Keratinocyte (primary cell): ENCODE data around the gene SELPLG. TPM values are rescaled to one million over a fixed set of nuclear protein-coding genes. Genes with fewer than 3 reads are reported as not detected.

Source experiments
- DNase-seq: peaks from one replicate; pipeline ENCODE4 v3.0.0-alpha.2; 2011; ENCODE audit warnings: low read depth, missing footprints, low spot score
- FAIRE-seq: peaks from 2 replicates; lab custom pipeline; 2011; peaks lifted over from hg19 to GRCh38; lab: Jason Lieb, UNC
- H2AFZ ChIP-seq: 2 replicates; pipeline ENCODE4 v1.6.0; 2012; ENCODE audit warnings: low read length, control low read depth, inconsistent platforms; ENCODE audit not compliant: control insufficient read depth
- H3K27ac ChIP-seq: 2 replicates; pipeline ENCODE4 v1.5.1; 2011; ENCODE audit warnings: low read length; ENCODE audit not compliant: control insufficient read depth, insufficient read depth
- H3K27me3 ChIP-seq: 3 replicates; pipeline ENCODE4 v1.6.0; 2011; ENCODE audit warnings: low read length; ENCODE audit not compliant: control insufficient read depth, insufficient read depth; ENCODE audit errors: extremely low read depth
- H3K36me3 ChIP-seq, 2 experiments: 2 replicates in 1 of 2; 3 replicates in 1 of 2; pipeline ENCODE4 v1.5.1; 2011; ENCODE audit warnings: low read length in 2 of 2, mild to moderate bottlenecking in 1 of 2; ENCODE audit not compliant: control insufficient read depth in 2 of 2, insufficient read depth in 2 of 2; ENCODE audit errors: extremely low read depth in 1 of 2
- H3K4me1 ChIP-seq: 3 replicates; pipeline ENCODE4 v1.5.1; 2011; ENCODE audit warnings: low read length; ENCODE audit not compliant: control insufficient read depth, insufficient read depth; ENCODE audit errors: extremely low read depth
- H3K4me2 ChIP-seq: 3 replicates; pipeline ENCODE4 v1.6.0; 2011; ENCODE audit warnings: low read depth, low read length; ENCODE audit not compliant: control insufficient read depth, insufficient read depth; ENCODE audit errors: extremely low read depth
- H3K4me3 ChIP-seq, 3 experiments: fragments of 200-600 bp in 1 of 3; sonication (generic) in 1 of 3; 2 replicates in 2 of 3; 3 replicates in 1 of 3; pipeline ENCODE4 v1.5.1; 2011 to 2016; ENCODE audit warnings: low read length in 3 of 3, mild to moderate bottlenecking in 3 of 3, control low read depth in 2 of 3, inconsistent platforms in 1 of 3, low read depth in 1 of 3, mixed read lengths in 1 of 3, mixed run types in 1 of 3, moderate library complexity in 1 of 3; ENCODE audit not compliant: control insufficient read depth in 2 of 3, insufficient read depth in 2 of 3; ENCODE audit errors: extremely low read depth in 1 of 3
- H3K79me2 ChIP-seq: 2 replicates; pipeline ENCODE4 v1.6.0; 2012; ENCODE audit warnings: low read length; ENCODE audit not compliant: control insufficient read depth, insufficient read depth
- H3K9ac ChIP-seq: 3 replicates; pipeline ENCODE4 v1.6.0; 2011; ENCODE audit warnings: low read length; ENCODE audit not compliant: control insufficient read depth, insufficient read depth; ENCODE audit errors: extremely low read depth
- H3K9me1 ChIP-seq: 3 replicates; pipeline ENCODE4 v1.6.0; 2011; ENCODE audit warnings: low read length; ENCODE audit not compliant: control insufficient read depth, insufficient read depth; ENCODE audit errors: extremely low read depth
- H3K9me3 ChIP-seq: 2 replicates; pipeline ENCODE4 v1.5.1; 2012; ENCODE audit warnings: low read depth, low read length; ENCODE audit not compliant: control insufficient read depth
- H4K20me1 ChIP-seq: 3 replicates; pipeline ENCODE4 v1.6.0; 2011; ENCODE audit warnings: low read length; ENCODE audit not compliant: control insufficient read depth, insufficient read depth; ENCODE audit errors: extremely low read depth
- EZH2 ChIP-seq: IDR thresholded peaks from one replicate; pipeline ENCODE4 v1.6.1; 2012; ENCODE audit warnings: inconsistent platforms, mild to moderate bottlenecking, low read length, moderate library complexity
- dilution Hi-C: fragments of 300-500 bp; cut with MboI; formaldehyde crosslinking; loops from one replicate; pipeline ENCODE4 v1.7.0; 2020; ENCODE audit warnings: low sequenced_read_pairs; ENCODE audit not compliant: extremely low pct_ligation_motif_present
- polyA plus RNA-seq, 5 experiments: library from polyadenylated mRNA; depleted of rRNA in 3 of 5; stranded (reverse) in 3 of 5; stranded (forward) in 1 of 5; unstranded in 1 of 5; fragments of >200 nt; gene quantifications; 1 replicate in 1 of 5; 2 replicates in 3 of 5; 3 replicates in 1 of 5; pipeline versions ENCODE4 v1.2.1 to v1.2.3, GENCODE V29; 2011 to 2012; ENCODE audit warnings: missing spikeins in 2 of 5, low read depth in 1 of 5, low replicate concordance in 1 of 5
- TF ChIP-seq, protein P1 (sequence below), 3 experiments: IDR thresholded peaks in 1 of 3; conservative IDR thresholded peaks in 1 of 3; optimal IDR thresholded peaks in 1 of 3; 2 replicates in 2 of 3; 3 replicates in 1 of 3; pipeline versions ENCODE3 to v1.5.1; 2011; ENCODE audit warnings: low read length in 3 of 3, mild to moderate bottlenecking in 3 of 3, moderate library complexity in 2 of 3, control low read depth in 1 of 3, inconsistent platforms in 1 of 3; ENCODE audit not compliant: insufficient read depth in 2 of 3; ENCODE audit errors: extremely low read depth in 1 of 3

Gene SELPLG
- polyA plus RNA-seq, 1 donor (not counting 4 experiments of a cell fraction or from before 2014, with no cell fraction given) = 0.80 TPM

- no peak overlapping the region for H3K27ac ChIP-seq
- H3K4me1 ChIP-seq = peaks cover 6% of the 10 kb centered on the region
- H3K36me3 ChIP-seq = no peaks in the 10 kb centered on the region
- dilution Hi-C loops = no loop called here
- H3K9me3 ChIP-seq = no peaks in the 10 kb centered on the region
- H3K4me3 ChIP-seq = no peak overlapping the region
- no peak overlapping the region for H3K9ac ChIP-seq
- H3K27me3 ChIP-seq = peaks cover 10% of the 10 kb centered on the region
- no peak overlapping the region for H3K4me2 ChIP-seq
- no peak for DNase-seq
- TF ChIP-seq EZH2 = no peak
- TF ChIP-seq, protein P1, sequence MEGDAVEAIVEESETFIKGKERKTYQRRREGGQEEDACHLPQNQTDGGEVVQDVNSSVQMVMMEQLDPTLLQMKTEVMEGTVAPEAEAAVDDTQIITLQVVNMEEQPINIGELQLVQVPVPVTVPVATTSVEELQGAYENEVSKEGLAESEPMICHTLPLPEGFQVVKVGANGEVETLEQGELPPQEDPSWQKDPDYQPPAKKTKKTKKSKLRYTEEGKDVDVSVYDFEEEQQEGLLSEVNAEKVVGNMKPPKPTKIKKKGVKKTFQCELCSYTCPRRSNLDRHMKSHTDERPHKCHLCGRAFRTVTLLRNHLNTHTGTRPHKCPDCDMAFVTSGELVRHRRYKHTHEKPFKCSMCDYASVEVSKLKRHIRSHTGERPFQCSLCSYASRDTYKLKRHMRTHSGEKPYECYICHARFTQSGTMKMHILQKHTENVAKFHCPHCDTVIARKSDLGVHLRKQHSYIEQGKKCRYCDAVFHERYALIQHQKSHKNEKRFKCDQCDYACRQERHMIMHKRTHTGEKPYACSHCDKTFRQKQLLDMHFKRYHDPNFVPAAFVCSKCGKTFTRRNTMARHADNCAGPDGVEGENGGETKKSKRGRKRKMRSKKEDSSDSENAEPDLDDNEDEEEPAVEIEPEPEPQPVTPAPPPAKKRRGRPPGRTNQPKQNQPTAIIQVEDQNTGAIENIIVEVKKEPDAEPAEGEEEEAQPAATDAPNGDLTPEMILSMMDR (optimal IDR thresholded peaks at IDR 0.05 in 1 of 3, IDR thresholded peaks at IDR 0.05 in 1 of 3, conservative IDR thresholded peaks at IDR 0.05 in 1 of 3; ENCODE audit: extremely low read depth in 1 of 3, insufficient read depth in 2 of 3, low read length in 3 of 3) = no peak
- H2AFZ ChIP-seq = no peak overlapping the region
- H3K9me1 ChIP-seq = no peaks in the 10 kb centered on the region
- H3K79me2 ChIP-seq = no peaks in the 10 kb centered on the region
- FAIRE-seq = no peak
- no peaks in the 10 kb centered on the region for H4K20me1 ChIP-seq
Measured at GRCh38 chr12:108608616-108609015, 25.1 kb downstream of the SELPLG start.

DNA sequence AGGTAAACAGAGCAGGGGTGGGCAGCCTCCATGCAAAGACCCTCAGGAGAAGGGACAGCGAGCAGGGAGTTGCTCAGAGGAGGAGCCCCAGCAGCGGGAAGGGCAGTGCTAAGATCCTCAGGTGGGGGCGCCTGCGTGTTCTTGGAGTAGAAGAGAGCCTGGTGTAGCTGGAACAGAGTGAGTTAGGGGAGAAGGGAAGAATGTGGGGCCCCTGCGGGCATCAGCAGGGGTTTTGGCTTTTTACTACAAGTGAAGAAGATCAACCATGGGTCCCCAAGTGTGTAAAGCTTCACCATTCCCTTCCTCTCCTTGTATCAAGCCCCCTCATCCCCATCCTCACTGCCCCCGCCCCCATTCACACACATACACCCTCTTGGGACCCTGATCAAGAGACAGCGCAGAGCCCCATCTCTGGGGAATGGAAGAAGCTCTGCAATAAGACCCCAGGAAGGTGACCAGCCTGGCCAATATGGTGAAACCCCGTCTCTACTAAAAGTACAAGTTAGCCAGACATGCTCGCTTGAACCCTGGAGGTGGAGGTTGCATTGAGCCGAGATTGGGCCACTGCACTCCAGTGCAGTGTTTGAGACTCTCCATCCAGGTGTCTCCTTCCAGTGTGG lies 25.6 kb downstream of the SELPLG start:
- no peaks in the 10 kb centered on the region for H4K20me1 ChIP-seq
- no peak overlapping the region for H3K27ac ChIP-seq
- H3K4me3 ChIP-seq = no peak overlapping the region
- H3K79me2 ChIP-seq = no peaks in the 10 kb centered on the region
- dilution Hi-C loops = no loop called here
- H3K4me1 ChIP-seq = peaks cover 6% of the 10 kb centered on the region
- no peak for TF ChIP-seq EZH2
- TF ChIP-seq, protein P1 (optimal IDR thresholded peaks at IDR 0.05 in 1 of 3, IDR thresholded peaks at IDR 0.05 in 1 of 3, conservative IDR thresholded peaks at IDR 0.05 in 1 of 3; ENCODE audit: extremely low read depth in 1 of 3, insufficient read depth in 2 of 3, low read length in 3 of 3) = no peak
- DNase-seq (no peak), FAIRE-seq (no peak)
- no peaks in the 10 kb centered on the region for H3K9me1 ChIP-seq
- peaks cover 10% of the 10 kb centered on the region for H3K27me3 ChIP-seq
- H2AFZ ChIP-seq = no peak overlapping the region
- no peaks in the 10 kb centered on the region for H3K36me3 ChIP-seq
- no peak overlapping the region for H3K9ac ChIP-seq
- H3K4me2 ChIP-seq = no peak overlapping the region
- H3K9me3 ChIP-seq = no peaks in the 10 kb centered on the region
